Measurements from ENCODE around the gene TPM3. TPM values are rescaled to one million over a fixed set of nuclear protein-coding genes. Genes with fewer than 3 reads are reported as not detected.

TPM3 gene
- 517 and 625 TPM in 2 replicates for total RNA-seq (ENCODE audit: low replicate concordance)

GRCh38 chr1:154191990-154192461 lies at the start of gene TPM3:
TPM3 (minus strand) TSS chr1:154192100; CDS start chr1:154192018, 82 bp downstream.

GRCh38 chr1:154220071-154220969 lies 28.4 kb upstream of the TPM3 start, which contains the start of gene UBAP2L:
UBAP2L (plus strand) TSS chr1:154220955; CDS start chr1:154225124, 4,169 bp downstream.

GRCh38 chr1:154206196-154206595 lies 14.3 kb upstream of the TPM3 start, which contains the start of gene CFAP141:
CFAP141 (minus strand) TSS chr1:154206333; CDS start chr1:154206307, 26 bp downstream.

GRCh38 chr1:154154534-154155191 lies 37.2 kb downstream of the TPM3 start, which contains the start of gene NUP210L:
NUP210L (minus strand) TSS chr1:154155073.

Other genes starting within 250 kb of the TPM3 start
- 7.9 and 10.2 TPM in 2 replicates for gene DENND4B, start 245.4 kb downstream of the TPM3 start, total RNA-seq (ENCODE audit: low replicate concordance)
- 2.1 and 2.6 TPM in 2 replicates for gene CRTC2, start 233.5 kb downstream of the TPM3 start, total RNA-seq (ENCODE audit: low replicate concordance)
- 60.8 and 104 TPM in 2 replicates for gene SLC39A1, start 228.6 kb downstream of the TPM3 start, total RNA-seq (ENCODE audit: low replicate concordance)
- gene CREB3L4, start 224.2 kb downstream of the TPM3 start, total RNA-seq (ENCODE audit: low replicate concordance): 4.6 and 6.1 TPM in 2 replicates
- 54.3 and 122 TPM in 2 replicates for gene JTB, start 214.4 kb downstream of the TPM3 start, total RNA-seq (ENCODE audit: low replicate concordance)
- 68.6 and 148 TPM in 2 replicates for gene RAB13, start 205.8 kb downstream of the TPM3 start, total RNA-seq (ENCODE audit: low replicate concordance)
- 660 and 2,210 TPM in 2 replicates for gene RPS27, start 201.3 kb downstream of the TPM3 start, total RNA-seq (ENCODE audit: low replicate concordance)
- under 0.01 and 0.12 TPM in 2 replicates for gene NUP210L, start 37.0 kb downstream of the TPM3 start, total RNA-seq (ENCODE audit: low replicate concordance)
- gene CFAP141, start 14.2 kb upstream of the TPM3 start, total RNA-seq (ENCODE audit: low replicate concordance): not detected in 2 replicates
- gene UBAP2L, start 28.9 kb upstream of the TPM3 start, total RNA-seq (ENCODE audit: low replicate concordance): 48.1 and 61.1 TPM in 2 replicates
- 70.4 and 120 TPM in 2 replicates for gene HAX1, start 80.5 kb upstream of the TPM3 start, total RNA-seq (ENCODE audit: low replicate concordance)
- gene AQP10, start 129.0 kb upstream of the TPM3 start, total RNA-seq (ENCODE audit: low replicate concordance): 0.12 and 0.15 TPM in 2 replicates
- gene ATP8B2, start 133.4 kb upstream of the TPM3 start, total RNA-seq (ENCODE audit: low replicate concordance): 112 and 199 TPM in 2 replicates
- gene IL6R, start 213.2 kb upstream of the TPM3 start, total RNA-seq (ENCODE audit: low replicate concordance): 1.1 and 12.5 TPM in 2 replicates